ENCODE results near the gene TRIM50. TPM values are rescaled to one million over a fixed set of nuclear protein-coding genes. Genes with fewer than 3 reads are reported as not detected.
A peak's percentile ranks its signal among the peaks of the same experiment; 100 is the strongest.

The TRIM50 gene
- total RNA-seq, 2 donors from 2014 or later, result 0.20 TPM; not detected in 1

DNA sequence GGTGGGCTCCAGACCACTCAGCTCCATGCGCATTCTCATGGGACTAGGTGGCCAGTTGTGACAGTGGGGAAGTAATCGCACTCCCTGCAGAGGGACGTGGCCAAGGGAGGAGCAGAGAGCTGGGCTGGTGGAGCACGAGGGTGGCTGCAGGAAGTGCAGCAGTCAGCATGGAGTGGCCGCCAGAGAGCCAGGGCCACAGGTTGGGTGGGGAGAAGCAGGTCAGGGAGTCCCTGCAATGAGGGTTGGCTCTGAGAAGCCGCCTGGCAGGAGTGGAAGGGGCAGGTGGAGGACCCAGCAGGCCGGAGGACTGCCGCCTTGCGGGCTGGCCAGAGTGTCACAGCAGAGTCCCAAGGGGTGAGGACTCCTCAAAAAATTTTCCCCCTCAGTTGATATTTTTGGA, 26.3 kb upstream of the TRIM50 start:
- DNase-seq (ENCODE audit: low spot score in 2 of 2) (no peak), ATAC-seq (no peak)
- no peaks in the 10 kb centered on the region for H3K36me3 Mint-ChIP-seq

DNA sequence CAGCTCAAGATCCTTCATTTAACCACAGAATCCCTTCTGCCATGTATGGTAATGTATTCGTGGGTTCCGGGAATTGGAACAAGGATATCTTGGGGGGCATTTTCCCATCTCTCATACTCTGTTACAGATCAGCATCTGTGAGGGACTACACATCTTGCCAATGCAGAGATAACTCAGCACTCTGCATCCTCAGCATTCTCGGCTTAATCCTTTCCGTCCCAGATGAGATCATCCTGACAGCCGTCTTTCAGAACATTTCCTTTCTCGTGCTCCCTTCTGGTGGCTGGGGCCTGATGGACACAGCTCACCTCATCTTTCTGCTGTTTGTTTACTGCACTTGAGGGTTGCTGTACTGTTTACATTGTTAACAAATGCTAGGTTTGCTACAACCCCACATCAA, 25.4 kb upstream of the TRIM50 start:
- DNase-seq (ENCODE audit: low spot score in 2 of 2) (no peak), ATAC-seq (no peak)
- no peak overlapping the region for H3K27ac Mint-ChIP-seq
- peaks cover 0 to 5% of the 10 kb centered on the region in 2 donors for H3K9me3 Mint-ChIP-seq
- H3K36me3 Mint-ChIP-seq, result no peaks in the 10 kb centered on the region

More for the DNA sequence above, 26.3 kb upstream of the TRIM50 start:
- Mint-ChIP-seq H3K9me3 (peaks cover 0 to 5% of the 10 kb centered on the region in 2 donors), H3K27ac (no peak overlapping the region)

DNA sequence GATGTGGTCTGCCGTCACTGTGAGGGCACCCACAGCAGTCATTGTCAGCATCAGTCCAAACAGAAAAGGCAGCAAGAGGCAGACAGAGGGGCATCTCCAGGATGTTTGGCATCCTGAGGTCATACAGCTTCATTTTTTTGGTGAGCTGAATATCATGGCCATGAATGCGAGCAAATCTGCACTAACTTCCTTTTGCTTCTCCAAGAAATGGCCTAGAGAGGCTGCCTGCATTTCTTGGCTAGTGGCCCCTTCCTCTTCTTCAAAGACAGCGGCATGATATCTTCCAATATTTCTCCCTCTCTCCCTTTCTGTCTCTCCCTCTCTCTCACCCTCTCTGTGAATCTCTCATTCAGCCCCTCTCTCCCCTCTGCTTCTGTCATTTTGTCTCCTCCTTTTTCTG, 24.9 kb upstream of the TRIM50 start:
- peaks cover 0 to 5% of the 10 kb centered on the region in 2 donors for H3K9me3 Mint-ChIP-seq
- H3K27ac Mint-ChIP-seq, result no peak overlapping the region
- ATAC-seq (no peak), DNase-seq (ENCODE audit: low spot score in 2 of 2) (no peak)
- no peaks in the 10 kb centered on the region for H3K36me3 Mint-ChIP-seq

DNA sequence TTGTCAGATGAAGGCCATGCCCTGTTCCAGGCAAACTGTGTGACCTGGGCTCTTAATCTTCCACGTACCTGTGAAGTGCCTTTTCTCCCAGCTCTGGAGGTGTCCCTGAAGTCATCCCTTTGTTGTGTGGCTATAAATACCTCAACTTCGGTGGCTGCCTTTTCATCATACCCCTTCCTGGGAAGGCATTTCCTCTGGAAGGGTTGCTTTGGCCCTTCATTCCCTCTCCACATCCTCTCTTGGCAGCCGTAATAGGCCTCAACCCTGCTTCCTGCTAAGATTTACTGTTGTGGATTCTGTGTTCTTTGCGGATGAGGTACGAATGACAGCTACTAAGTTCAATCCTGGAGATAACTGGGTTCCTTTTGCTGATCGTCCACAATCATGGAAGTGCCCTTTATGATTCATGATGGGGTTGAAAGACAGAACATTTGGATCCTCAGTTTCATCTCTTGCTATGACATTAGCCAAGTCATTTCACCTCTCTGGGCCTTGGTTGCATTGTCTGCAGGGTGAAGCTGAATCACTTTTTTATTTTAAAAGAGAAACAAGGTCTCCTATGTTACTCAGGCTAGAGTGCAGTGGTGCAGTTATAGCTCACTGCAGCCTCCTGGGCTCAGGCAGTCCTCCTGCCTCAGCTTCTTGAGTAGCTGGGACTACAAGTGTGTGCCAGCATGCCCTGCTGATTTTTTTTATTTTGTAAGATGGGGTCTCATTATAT, 23.7 kb upstream of the TRIM50 start:
- no peaks in the 10 kb centered on the region for H3K36me3 Mint-ChIP-seq
- DNase-seq (ENCODE audit: low spot score in 2 of 2) (no peak), ATAC-seq (peak; percentile 39 to 58)
- no peak overlapping the region for H3K27ac Mint-ChIP-seq
- H3K9me3 Mint-ChIP-seq, result peaks cover 0 to 5% of the 10 kb centered on the region in 2 donors

DNA sequence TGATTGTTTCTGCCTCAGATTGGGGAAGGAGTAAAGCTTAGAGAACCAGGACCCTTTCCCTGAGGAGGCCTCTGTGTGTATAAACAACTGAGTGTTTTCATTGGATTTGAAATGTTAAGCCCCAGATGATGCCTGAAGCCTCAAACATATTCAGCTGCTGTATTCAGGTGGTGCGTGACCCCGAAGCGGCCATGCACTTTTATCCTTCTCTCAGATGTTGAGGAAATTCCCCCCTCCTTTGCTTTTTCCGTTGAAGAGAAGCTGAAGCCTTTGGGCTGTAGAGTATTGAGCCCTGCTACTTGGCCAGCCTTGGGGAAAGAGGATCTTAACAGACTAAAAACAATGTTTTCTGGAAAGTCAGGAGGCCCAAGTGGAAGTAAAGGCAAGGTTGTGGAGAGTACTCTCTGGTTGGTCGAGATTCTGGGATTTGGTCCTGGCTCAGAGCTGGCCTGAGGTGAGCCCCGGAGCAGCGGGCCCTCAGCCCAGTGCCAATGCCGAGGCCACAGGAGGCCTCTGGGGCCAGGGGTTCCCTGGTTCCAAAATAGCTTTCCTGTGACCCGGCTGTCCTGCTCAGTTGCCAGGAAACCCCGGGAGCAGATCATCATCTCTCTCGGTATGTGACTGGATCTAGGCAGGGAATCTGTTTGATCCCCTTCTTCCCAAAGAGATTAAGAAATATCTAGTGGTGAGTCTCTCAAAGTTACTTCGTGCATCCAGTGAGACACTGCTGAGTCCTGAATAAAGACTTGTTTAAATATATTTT, 22.6 kb upstream of the TRIM50 start:
- no peak overlapping the region for H3K27ac Mint-ChIP-seq
- peaks cover 0 to 5% of the 10 kb centered on the region in 2 donors for H3K9me3 Mint-ChIP-seq
- ATAC-seq (no peak), DNase-seq (ENCODE audit: low spot score in 2 of 2) (no peak)
- H3K36me3 Mint-ChIP-seq, result no peaks in the 10 kb centered on the region

DNA sequence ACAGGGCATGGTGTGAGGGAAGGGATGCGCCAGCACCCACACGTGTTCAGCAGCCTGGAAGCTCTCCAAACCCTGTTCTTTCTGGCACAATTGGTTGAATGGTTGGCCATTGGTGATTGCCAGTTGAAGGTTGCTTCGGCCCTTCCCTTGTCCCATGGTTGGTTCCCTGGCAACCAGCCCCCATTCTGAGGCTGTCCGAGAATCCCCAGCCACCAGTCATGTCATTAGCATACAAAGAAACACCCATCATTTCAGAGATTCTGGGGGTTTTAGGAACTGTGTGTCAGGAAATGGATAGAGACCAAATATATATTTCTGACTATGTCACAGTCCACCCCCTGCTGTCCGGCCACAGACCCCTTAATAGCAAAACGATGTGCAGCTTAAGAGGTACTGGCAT, 21.9 kb upstream of the TRIM50 start:
- Mint-ChIP-seq H3K9me3 (peaks cover 0 to 5% of the 10 kb centered on the region in 2 donors), H3K36me3 (no peaks in the 10 kb centered on the region), H3K27ac (no peak overlapping the region)
- DNase-seq (ENCODE audit: low spot score in 2 of 2) (no peak), ATAC-seq (no peak)

DNA sequence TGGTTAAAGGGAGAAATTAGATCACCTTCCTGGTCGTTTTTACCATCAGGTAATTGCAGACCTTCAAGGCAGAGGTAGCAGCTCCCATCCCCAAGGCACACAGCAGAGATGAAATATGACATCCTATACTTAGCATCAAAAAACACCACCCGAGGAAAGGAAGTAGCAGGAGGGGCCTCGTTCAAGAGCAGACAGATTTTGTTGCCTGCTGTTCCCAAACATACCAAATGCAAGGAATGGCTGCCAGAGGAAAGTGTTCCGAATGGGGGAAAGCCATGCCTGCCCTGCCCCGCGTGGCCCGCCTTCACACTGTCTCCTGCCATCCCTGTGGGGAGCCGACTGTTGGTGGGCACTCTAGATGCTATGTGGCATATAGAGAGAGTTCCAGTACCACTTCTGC, 18.1 kb upstream of the TRIM50 start:
- Mint-ChIP-seq H3K9me3 (no peaks in the 10 kb centered on the region), H3K36me3 (no peaks in the 10 kb centered on the region), H3K27ac (no peak overlapping the region)
- DNase-seq (ENCODE audit: low spot score in 2 of 2), result no peak
- no peak for ATAC-seq

DNA sequence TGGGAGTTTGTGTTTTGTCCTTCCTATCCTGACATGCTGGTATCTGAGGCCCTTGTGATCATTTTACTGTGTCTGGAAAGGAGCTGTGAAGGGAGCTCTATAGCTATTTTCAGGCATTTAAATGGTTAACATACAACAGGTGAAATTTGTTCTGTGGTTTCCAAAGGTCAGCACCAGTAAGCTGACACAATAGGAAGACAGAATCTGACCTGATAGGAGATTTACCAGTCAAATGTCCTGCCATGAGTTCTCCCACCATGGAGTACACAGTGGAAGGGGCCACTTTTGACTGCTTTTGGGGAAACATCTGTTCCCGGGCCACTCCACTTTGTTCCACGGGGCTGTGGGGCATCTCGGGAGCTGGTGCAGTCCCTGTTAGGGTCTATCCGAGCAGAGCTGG, 17.7 kb upstream of the TRIM50 start:
- Mint-ChIP-seq H3K27ac (peak overlapping the region in 1 of 2 donors; percentile 50), H3K36me3 (no peaks in the 10 kb centered on the region), H3K9me3 (no peaks in the 10 kb centered on the region)
- ATAC-seq (no peak), DNase-seq (ENCODE audit: low spot score in 2 of 2) (no peak)

DNA sequence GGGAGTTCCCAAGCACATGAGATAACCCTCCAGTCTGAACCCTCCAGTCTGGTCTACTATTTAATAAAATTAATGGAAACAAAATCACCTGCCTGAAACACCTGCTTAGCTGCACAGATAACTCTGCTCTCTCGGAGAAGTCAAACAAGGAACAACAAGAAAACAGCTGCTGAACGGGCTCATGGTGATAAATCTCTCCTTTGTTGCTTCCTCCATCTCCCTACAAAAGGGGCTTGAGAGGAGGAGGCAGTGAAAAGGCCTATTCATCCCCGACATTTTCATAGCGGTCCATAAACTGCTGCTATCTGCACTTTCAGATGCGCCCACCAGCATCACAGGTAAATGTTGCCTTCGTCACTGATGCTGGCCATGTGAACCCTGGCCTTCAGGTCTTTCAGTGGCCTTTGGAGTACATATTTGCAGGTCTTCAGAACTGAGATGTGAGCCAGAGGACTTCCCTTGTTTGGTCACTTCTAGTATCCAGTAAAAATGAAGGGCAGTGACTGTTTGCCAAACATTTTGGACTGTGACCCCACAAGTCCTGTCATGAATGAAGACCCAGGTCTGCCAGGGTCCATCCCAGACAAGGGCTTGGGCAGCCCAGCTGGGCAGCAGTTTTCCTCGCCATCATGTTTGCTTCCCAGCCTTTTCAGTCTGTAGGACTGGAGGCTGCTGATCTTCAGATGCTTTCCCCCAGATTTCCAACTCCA, 15.9 kb upstream of the TRIM50 start:
- Mint-ChIP-seq H3K36me3 (no peaks in the 10 kb centered on the region), H3K9me3 (no peaks in the 10 kb centered on the region), H3K27ac (no peak overlapping the region)
- no peak for ATAC-seq
- DNase-seq (ENCODE audit: low spot score in 2 of 2), result no peak

DNA sequence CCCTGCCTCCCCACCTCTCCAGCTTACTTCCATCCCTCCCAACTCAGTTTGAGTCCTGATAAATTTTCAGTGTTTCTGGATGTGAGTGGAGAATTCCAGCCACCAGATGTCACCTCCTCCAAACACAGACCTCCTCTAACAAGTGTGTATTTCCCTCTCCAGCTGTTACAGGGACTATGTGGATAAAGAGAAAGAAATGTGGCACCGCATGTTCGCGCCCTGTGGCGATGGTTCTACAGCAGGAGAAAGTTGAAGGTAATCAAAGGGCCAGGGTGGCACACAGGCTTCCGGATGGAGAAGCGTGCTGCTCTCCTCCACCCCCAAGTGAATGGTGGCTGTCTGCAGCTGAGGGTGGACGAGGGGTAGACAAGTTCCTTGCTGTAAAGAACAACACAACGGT, 14.8 kb upstream of the TRIM50 start:
- Mint-ChIP-seq H3K36me3 (no peaks in the 10 kb centered on the region), H3K27ac (no peak overlapping the region), H3K9me3 (no peaks in the 10 kb centered on the region)
- DNase-seq (ENCODE audit: low spot score in 2 of 2) (no peak), ATAC-seq (no peak)

DNA sequence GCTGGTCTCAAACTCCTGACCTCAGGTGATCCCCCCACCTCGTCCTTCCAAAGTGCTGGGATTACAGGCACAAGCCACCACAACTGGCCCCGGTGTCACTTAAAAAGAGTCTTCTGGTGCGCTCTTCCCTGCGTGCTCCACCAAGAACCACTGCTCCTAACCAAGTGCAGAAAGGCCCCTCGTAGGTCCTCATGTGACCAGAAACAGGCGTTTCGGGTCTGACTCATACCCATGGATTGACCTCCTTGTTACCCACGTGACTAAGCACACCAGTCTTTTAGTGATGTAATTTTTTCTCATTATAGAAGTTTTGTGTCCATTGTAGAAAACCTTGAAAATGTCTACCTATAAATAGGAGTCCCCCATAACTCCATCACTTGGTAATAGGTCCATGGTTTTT, 14.0 kb upstream of the TRIM50 start:
- Mint-ChIP-seq H3K9me3 (no peaks in the 10 kb centered on the region), H3K27ac (no peak overlapping the region), H3K36me3 (no peaks in the 10 kb centered on the region)
- peak; percentile 26 to 44 for ATAC-seq
- no peak for DNase-seq (ENCODE audit: low spot score in 2 of 2)

DNA sequence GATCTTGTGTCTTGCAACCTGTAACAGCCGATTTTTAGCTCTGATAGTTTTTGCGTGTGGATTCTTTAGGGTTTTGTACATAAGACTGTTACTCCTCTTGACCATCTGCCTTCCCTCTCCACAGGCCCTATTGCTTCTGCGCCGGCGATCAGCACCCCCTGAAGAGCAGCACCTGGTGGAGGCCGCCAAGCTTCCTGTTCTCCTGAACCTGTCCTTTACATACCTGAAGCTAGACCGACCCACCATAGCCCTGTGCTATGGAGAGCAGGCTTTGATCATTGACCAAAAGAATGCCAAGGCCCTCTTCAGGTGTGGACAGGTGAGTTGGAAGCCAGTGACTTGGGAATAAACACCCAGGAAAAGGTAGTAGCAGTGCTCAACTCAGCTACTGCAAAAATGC, 12.6 kb upstream of the TRIM50 start:
- H3K36me3 Mint-ChIP-seq, result no peaks in the 10 kb centered on the region
- H3K9me3 Mint-ChIP-seq, result no peaks in the 10 kb centered on the region
- ATAC-seq (no peak), DNase-seq (ENCODE audit: low spot score in 2 of 2) (no peak)
- H3K27ac Mint-ChIP-seq, result no peak overlapping the region

DNA sequence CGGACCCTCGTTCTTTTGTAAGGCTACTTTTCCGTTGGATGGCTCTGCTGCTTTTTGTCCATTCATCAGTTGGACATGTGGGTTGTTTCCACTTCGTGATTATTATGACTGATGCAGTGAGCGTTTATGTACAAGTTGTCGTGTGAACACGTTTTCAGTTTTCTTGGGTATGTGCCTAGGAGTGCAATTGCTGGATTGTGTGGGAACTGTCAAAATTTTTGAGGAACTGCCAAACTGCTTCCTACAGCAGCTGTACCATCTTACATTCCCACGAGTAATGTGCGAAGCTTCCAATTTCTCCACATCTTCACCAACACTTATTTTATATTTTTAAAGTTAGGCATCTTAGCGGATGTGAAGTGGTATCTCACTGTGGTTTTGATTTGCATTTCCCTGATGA, 10.4 kb upstream of the TRIM50 start:
- Mint-ChIP-seq H3K36me3 (no peaks in the 10 kb centered on the region), H3K9me3 (no peaks in the 10 kb centered on the region), H3K27ac (no peak overlapping the region)
- ATAC-seq (no peak), DNase-seq (ENCODE audit: low spot score in 2 of 2) (no peak)

DNA sequence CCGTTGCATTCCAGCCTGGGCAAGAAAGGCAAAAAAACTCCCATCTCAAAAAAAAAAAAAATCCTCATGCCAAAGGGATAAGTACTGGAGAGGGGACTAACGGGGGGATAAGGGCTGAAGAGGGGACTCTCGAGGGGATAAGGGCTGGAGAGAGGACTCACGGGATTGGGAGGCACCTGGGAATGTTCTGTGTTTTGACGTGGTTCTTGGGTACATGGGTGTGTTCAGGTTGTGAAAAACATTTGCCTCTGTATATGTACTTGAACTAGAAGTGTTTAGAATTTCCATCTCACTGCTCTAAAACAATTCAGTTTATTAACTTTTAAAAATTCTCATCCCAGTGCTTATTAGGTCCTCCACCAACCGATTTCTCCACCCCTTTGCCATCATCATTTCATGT, 4.6 kb upstream of the TRIM50 start:
- Mint-ChIP-seq H3K36me3 (no peaks in the 10 kb centered on the region), H3K27ac (peak overlapping the region in 1 of 2 donors; percentile 2), H3K9me3 (no peaks in the 10 kb centered on the region)
- ATAC-seq (no peak), DNase-seq (ENCODE audit: low spot score in 2 of 2) (no peak)

DNA sequence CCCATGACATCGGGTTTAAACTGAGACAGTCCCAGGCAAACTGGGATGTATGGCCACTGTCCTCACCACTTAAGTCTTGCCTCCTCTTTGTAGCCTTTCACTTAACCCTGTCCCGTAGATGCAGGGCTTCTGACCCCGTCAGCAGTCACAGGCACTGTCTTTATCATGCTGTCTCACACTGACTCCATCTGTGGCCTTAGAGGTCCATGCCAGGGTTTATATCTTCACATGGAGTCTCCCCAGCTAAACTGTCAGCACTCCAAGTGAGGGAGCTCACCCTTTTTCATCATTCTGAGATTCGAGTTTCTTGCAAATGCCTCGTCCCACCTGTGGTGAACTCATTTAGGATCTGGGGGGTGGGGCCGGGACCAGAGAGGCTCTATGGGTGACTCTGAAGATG, 2.9 kb upstream of the TRIM50 start:
- ATAC-seq (no peak), DNase-seq (ENCODE audit: low spot score in 2 of 2) (no peak)
- Mint-ChIP-seq H3K9me3 (no peaks in the 10 kb centered on the region), H3K27ac (no peak overlapping the region), H3K36me3 (no peaks in the 10 kb centered on the region)

DNA sequence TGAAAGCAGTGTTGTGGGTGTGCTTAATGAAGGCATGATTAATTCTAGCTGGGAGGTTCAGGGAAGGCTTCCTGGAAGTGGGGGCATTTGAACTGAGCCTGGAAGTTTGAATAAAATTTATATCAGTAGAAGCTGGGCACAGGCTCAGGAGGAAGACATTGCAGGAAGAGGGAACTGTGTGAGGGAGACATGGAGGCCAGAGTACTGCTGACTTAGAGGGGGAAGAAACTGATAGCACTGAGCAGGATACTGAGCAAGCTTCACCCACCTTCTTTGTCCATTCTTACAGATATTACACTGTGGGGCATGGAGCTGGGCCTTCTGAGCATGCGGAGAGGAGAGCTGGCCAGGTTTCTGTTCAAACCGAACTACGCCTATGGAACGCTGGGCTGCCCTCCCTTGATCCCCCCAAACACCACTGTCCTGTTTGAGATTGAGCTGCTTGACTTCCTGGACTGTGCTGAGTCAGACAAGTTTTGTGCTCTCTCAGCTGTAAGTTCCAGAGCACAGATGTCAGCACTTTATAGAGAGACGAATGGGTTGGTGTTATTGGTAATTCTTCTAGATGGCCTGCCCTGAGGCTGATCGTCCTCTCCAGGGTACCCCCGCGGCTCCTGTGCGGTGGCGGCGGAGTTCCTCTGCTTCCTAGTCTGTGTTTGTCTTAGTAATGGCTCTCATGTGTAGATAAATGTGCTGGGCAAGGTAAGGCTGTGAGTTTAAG, 2.1 kb upstream of the TRIM50 start:
- DNase-seq (ENCODE audit: low spot score in 2 of 2), result no peak
- Mint-ChIP-seq H3K36me3 (no peaks in the 10 kb centered on the region), H3K9me3 (no peaks in the 10 kb centered on the region), H3K27ac (peak overlapping the region in 1 of 2 donors; percentile 10)
- no peak for ATAC-seq

DNA sequence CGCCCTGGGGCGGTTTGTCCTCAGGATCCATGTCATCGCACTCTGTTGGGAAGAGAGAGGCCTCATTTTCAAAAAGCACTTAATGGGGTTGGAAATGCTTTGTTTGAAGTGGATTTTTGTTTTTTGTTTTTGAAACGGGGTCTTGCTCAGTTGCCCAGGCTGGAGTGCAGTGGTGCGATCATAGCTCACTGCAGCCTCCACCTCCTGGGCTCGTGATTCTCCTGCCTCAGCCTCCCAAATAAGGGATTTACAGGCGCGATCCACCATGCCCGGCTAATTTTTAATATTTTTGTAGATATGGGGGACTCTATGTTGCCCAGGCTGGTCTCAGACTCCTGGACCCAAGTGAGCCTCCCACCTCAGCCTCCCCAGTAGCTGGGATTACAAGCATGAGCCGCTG, 814 bp upstream of the TRIM50 start:
- DNase-seq (ENCODE audit: low spot score in 2 of 2) (no peak), ATAC-seq (no peak)
- Mint-ChIP-seq H3K36me3 (no peaks in the 10 kb centered on the region), H3K27ac (no peak overlapping the region), H3K9me3 (no peaks in the 10 kb centered on the region)
